ENCODE measurements around the gene SYNE1. TPM values are rescaled to one million over a fixed set of nuclear protein-coding genes. Genes with fewer than 3 reads are reported as not detected.

Gene SYNE1
- total RNA-seq, 2 experiments from 2014 or later = 74.6 to 140 TPM

GRCh38 chr6:152596726-152597125, 40.4 kb downstream of the SYNE1 start:
- Histone ChIP-seq H3K27ac (ENCODE audit: low read depth, low read length, poor library complexity, severe bottlenecking) (no peak overlapping the region), H3K9me3 (ENCODE audit: low read length) (no peaks in the 10 kb centered on the region), H3K9me2 (ENCODE audit: insufficient read depth, low read length) (no peaks in the 10 kb centered on the region), H3K4me3 (ENCODE audit: low read depth, low read length, poor library complexity, severe bottlenecking) (no peak overlapping the region), H3K4me1 (ENCODE audit: insufficient read depth, low read length, poor library complexity, severe bottlenecking) (no peaks in the 10 kb centered on the region), H4K20me1 (ENCODE audit: insufficient read depth, low read length) (no peaks in the 10 kb centered on the region), H3K36me3 (ENCODE audit: insufficient read depth, low read length) (no peaks in the 10 kb centered on the region), H3K79me2 (ENCODE audit: insufficient read depth, low read depth, low read length) (no peaks in the 10 kb centered on the region), H2AFZ (ENCODE audit: low read length) (no peak overlapping the region), H3K4me2 (ENCODE audit: low read length) (no peak overlapping the region)
- DNase-seq (ENCODE audit: low spot score) = no peak
- intact Hi-C loops (cut with micrococcal nuclease; ENCODE audit: unreplicated experiment) = no loop called here
- no TSS peak for BruUV-seq (replicated peaks)
- ChIA-PET CTCF (ENCODE audit: unreplicated experiment) (interaction anchor here (0.6 kb wide), 1 partner anchor 50 kb away, joined by 3 read pairs; no protein-coding TSS in a partner anchor), POLR2A (no interaction called here)
- TF ChIP-seq CTCF (conservative IDR thresholded peaks at IDR 0.05; ENCODE audit: low read length) (no peak), EZH2phosphoT487 (IDR thresholded peaks at IDR 0.05; ENCODE audit: borderline replicate concordance, low read depth, low read length) (no peak)

GRCh38 chr6:152595499-152595898, 41.7 kb downstream of the SYNE1 start:
- no peak overlapping the region for H2AFZ ChIP-seq (ENCODE audit: low read length)
- H4K20me1 ChIP-seq (ENCODE audit: insufficient read depth, low read length) = no peaks in the 10 kb centered on the region
- H3K4me3 ChIP-seq (ENCODE audit: low read depth, low read length, poor library complexity, severe bottlenecking) = no peak overlapping the region
- no TSS peak for BruUV-seq (replicated peaks)
- H3K79me2 ChIP-seq (ENCODE audit: insufficient read depth, low read depth, low read length) = no peaks in the 10 kb centered on the region
- no peaks in the 10 kb centered on the region for H3K9me3 ChIP-seq (ENCODE audit: low read length)
- ChIA-PET CTCF (ENCODE audit: unreplicated experiment) (no interaction called here), POLR2A (interaction anchor here (0.9 kb wide), 2 partner anchors 36 to 105 kb away, joined by 3 read pairs; no protein-coding TSS in a partner anchor)
- H3K36me3 ChIP-seq (ENCODE audit: insufficient read depth, low read length) = no peaks in the 10 kb centered on the region
- TF ChIP-seq CTCF (conservative IDR thresholded peaks at IDR 0.05; ENCODE audit: low read length) (peak; percentile 71), EZH2phosphoT487 (IDR thresholded peaks at IDR 0.05; ENCODE audit: borderline replicate concordance, low read depth, low read length) (no peak)
- intact Hi-C loops (cut with micrococcal nuclease; ENCODE audit: unreplicated experiment) = no loop called here
- no peaks in the 10 kb centered on the region for H3K4me1 ChIP-seq (ENCODE audit: insufficient read depth, low read length, poor library complexity, severe bottlenecking)
- no peak overlapping the region for H3K4me2 ChIP-seq (ENCODE audit: low read length)
- no peaks in the 10 kb centered on the region; the same call in 1 of the 2 replicates for H3K9me2 ChIP-seq (ENCODE audit: insufficient read depth, low read length)
- DNase-seq (ENCODE audit: low spot score) = peak; percentile 8
- H3K27ac ChIP-seq (ENCODE audit: low read depth, low read length, poor library complexity, severe bottlenecking) = no peak overlapping the region

- no peaks in the 10 kb centered on the region for H3K79me2 ChIP-seq (ENCODE audit: insufficient read depth, low read depth, low read length)
- no TSS peak for BruUV-seq (replicated peaks)
- TF ChIP-seq EZH2phosphoT487 (IDR thresholded peaks at IDR 0.05; ENCODE audit: borderline replicate concordance, low read depth, low read length) (no peak), CTCF (conservative IDR thresholded peaks at IDR 0.05; ENCODE audit: low read length) (no peak)
- no peak overlapping the region for H3K27ac ChIP-seq (ENCODE audit: low read depth, low read length, poor library complexity, severe bottlenecking)
- H4K20me1 ChIP-seq (ENCODE audit: insufficient read depth, low read length) = no peaks in the 10 kb centered on the region
- POLR2A ChIA-PET = no interaction called here
- DNase-seq (ENCODE audit: low spot score) = no peak
- CTCF ChIA-PET (ENCODE audit: unreplicated experiment) = no interaction called here
- intact Hi-C loops (cut with micrococcal nuclease; ENCODE audit: unreplicated experiment) = no loop called here
- H2AFZ ChIP-seq (ENCODE audit: low read length) = no peak overlapping the region
- no peaks in the 10 kb centered on the region for H3K4me1 ChIP-seq (ENCODE audit: insufficient read depth, low read length, poor library complexity, severe bottlenecking)
- H3K4me3 ChIP-seq (ENCODE audit: low read depth, low read length, poor library complexity, severe bottlenecking) = no peak overlapping the region
- no peak overlapping the region for H3K4me2 ChIP-seq (ENCODE audit: low read length)
- H3K36me3 ChIP-seq (ENCODE audit: insufficient read depth, low read length) = no peaks in the 10 kb centered on the region
- H3K9me2 ChIP-seq (ENCODE audit: insufficient read depth, low read length) = no peaks in the 10 kb centered on the region; the same call in 1 of the 2 replicates
- no peaks in the 10 kb centered on the region for H3K9me3 ChIP-seq (ENCODE audit: low read length)
Observed at GRCh38 chr6:152594701-152595100, 42.5 kb downstream of the SYNE1 start.

Data from OCI-LY7 (cell line).